Retinal pigment epithelial cell (primary cell): ENCODE data around the gene JUN.

ENCODE experiments used
- DNase-seq: peaks from one replicate; pipeline ENCODE4 v3.0.0-alpha.2; 2010; ENCODE audit warnings: low read depth
- H3K4me3 ChIP-seq: 2 replicates; pipeline ENCODE4 v1.5.1; 2011; ENCODE audit warnings: mild to moderate bottlenecking, low read length, control low read depth, moderate library complexity
- CTCF ChIP-seq: conservative IDR thresholded peaks from 2 replicates; pipeline ENCODE4 v1.5.1; 2011; ENCODE audit warnings: low read depth, low read length, control low read depth, inconsistent platforms

Gene JUN

GRCh38 chr1:58799650-58800049, 15.8 kb upstream of the JUN start:
- no peak for DNase-seq
- H3K4me3 ChIP-seq: no peak overlapping the region
- TF ChIP-seq CTCF: no peak

GRCh38 chr1:58798910-58799442, 15.1 kb upstream of the JUN start:
- no peak for TF ChIP-seq CTCF
- H3K4me3 ChIP-seq: no peak overlapping the region
- DNase-seq: no peak

- no peak for TF ChIP-seq CTCF
- H3K4me3 ChIP-seq: no peak overlapping the region
- DNase-seq: no peak
These were observed 12.6 kb upstream of the JUN start for GRCh38 chr1:58796416-58796815.

GRCh38 chr1:58794585-58794984, 10.7 kb upstream of the JUN start:
- TF ChIP-seq CTCF: no peak
- no peak for DNase-seq
- H3K4me3 ChIP-seq: no peak overlapping the region

GRCh38 chr1:58792846-58793245, 9.0 kb upstream of the JUN start:
- TF ChIP-seq CTCF: no peak
- no peak overlapping the region for H3K4me3 ChIP-seq
- DNase-seq: no peak

GRCh38 chr1:58791106-58791505, 7.3 kb upstream of the JUN start:
- TF ChIP-seq CTCF: no peak
- DNase-seq: no peak
- H3K4me3 ChIP-seq: no peak overlapping the region

- H3K4me3 ChIP-seq: no peak overlapping the region
- DNase-seq: no peak
- TF ChIP-seq CTCF: no peak
These were observed 6.3 kb upstream of the JUN start for GRCh38 chr1:58789996-58790660.
